LHCN-M2 (cell line): ENCODE measurements around the gene FADS1. TPM values are rescaled to one million over a fixed set of nuclear protein-coding genes. Genes with fewer than 3 reads are reported as not detected.

Source experiments
- DNase-seq: peaks from one replicate; pipeline ENCODE4 v3.0.0-alpha.2; 2012; ENCODE audit warnings: low read depth
- total RNA-seq: library from RNA; depleted of rRNA; stranded (reverse); fragments of >200 nt; gene quantifications from 2 replicates; pipeline ENCODE4 v1.2.3, GENCODE V29; 2014

FADS1 gene
- total RNA-seq, 1 experiment from 2014 or later = 83.9 TPM

GRCh38 chr11:61795876-61796526 is 20.8 kb downstream of the FADS1 start:
- DNase-seq = no peak

GRCh38 chr11:61795459-61795858 is 21.3 kb downstream of the FADS1 start:
- DNase-seq = no peak

- DNase-seq = no peak
Measured at GRCh38 chr11:61794579-61794978, 22.2 kb downstream of the FADS1 start.

- no peak for DNase-seq
Measured at GRCh38 chr11:61793829-61794204, 23.0 kb downstream of the FADS1 start.

- no peak for DNase-seq
Measured at GRCh38 chr11:61793083-61793828, 23.5 kb downstream of the FADS1 start.

GRCh38 chr11:61792310-61793082 is 24.3 kb downstream of the FADS1 start, which contains the start of the genes FEN1 and TMEM258:
FEN1 (plus strand) TSS chr11:61792911; CDS start chr11:61795362, 2,451 bp downstream.
TMEM258 (minus strand) TSS chr11:61792599; CDS start chr11:61792558, 41 bp downstream.
- peak; percentile 90 for DNase-seq

GRCh38 chr11:61791737-61792309 is 25.0 kb downstream of the FADS1 start:
- DNase-seq = peak; percentile 83

GRCh38 chr11:61787928-61788491 is 28.8 kb downstream of the FADS1 start:
- DNase-seq = peak; percentile 44

GRCh38 chr11:61785837-61786402 is 30.9 kb downstream of the FADS1 start:
- no peak for DNase-seq

- DNase-seq = no peak
Measured at GRCh38 chr11:61784506-61784805, 32.3 kb downstream of the FADS1 start.

- no peak for DNase-seq
Measured at GRCh38 chr11:61783717-61784505, 32.9 kb downstream of the FADS1 start.

GRCh38 chr11:61782841-61783240 is 34.0 kb downstream of the FADS1 start:
- DNase-seq = no peak

GRCh38 chr11:61782299-61782698 is 34.5 kb downstream of the FADS1 start:
- no peak for DNase-seq

GRCh38 chr11:61781585-61781984 is 35.2 kb downstream of the FADS1 start:
- DNase-seq = no peak

GRCh38 chr11:61780581-61781162 is 36.1 kb downstream of the FADS1 start:
- no peak for DNase-seq

- DNase-seq = no peak
Measured at GRCh38 chr11:61779666-61780525, 36.9 kb downstream of the FADS1 start.

- DNase-seq = no peak
Measured at GRCh38 chr11:61778920-61779650, 37.7 kb downstream of the FADS1 start.

GRCh38 chr11:61778357-61778886 is 38.4 kb downstream of the FADS1 start:
- no peak for DNase-seq
